LHCN-M2 (cell line): ENCODE data around the gene USO1. TPM values are rescaled to one million over a fixed set of nuclear protein-coding genes. Genes with fewer than 3 reads are reported as not detected.
"Not testable (repeated sequence)": the region's sequence is repeated elsewhere in the genome, so short reads cannot be mapped to it uniquely, and the experiment has no call there.

Source experiments
- DNase-seq: peaks from one replicate; pipeline ENCODE4 v3.0.0-alpha.2; 2012; ENCODE audit warnings: low read depth
- polyA plus RNA-seq: library from polyadenylated mRNA; unstranded; fragments of >200 nt; gene quantifications from one replicate; pipeline ENCODE4 v1.2.1, GENCODE V29; 2012; ENCODE audit warnings: missing spikeins
- total RNA-seq: library from RNA; depleted of rRNA; stranded (reverse); fragments of >200 nt; gene quantifications from 2 replicates; pipeline ENCODE4 v1.2.3, GENCODE V29; 2014; rRNA removed

USO1 gene
- 81.7 and 94.9 TPM in 2 replicates for total RNA-seq
- 22.9 TPM for polyA plus RNA-seq

DNA sequence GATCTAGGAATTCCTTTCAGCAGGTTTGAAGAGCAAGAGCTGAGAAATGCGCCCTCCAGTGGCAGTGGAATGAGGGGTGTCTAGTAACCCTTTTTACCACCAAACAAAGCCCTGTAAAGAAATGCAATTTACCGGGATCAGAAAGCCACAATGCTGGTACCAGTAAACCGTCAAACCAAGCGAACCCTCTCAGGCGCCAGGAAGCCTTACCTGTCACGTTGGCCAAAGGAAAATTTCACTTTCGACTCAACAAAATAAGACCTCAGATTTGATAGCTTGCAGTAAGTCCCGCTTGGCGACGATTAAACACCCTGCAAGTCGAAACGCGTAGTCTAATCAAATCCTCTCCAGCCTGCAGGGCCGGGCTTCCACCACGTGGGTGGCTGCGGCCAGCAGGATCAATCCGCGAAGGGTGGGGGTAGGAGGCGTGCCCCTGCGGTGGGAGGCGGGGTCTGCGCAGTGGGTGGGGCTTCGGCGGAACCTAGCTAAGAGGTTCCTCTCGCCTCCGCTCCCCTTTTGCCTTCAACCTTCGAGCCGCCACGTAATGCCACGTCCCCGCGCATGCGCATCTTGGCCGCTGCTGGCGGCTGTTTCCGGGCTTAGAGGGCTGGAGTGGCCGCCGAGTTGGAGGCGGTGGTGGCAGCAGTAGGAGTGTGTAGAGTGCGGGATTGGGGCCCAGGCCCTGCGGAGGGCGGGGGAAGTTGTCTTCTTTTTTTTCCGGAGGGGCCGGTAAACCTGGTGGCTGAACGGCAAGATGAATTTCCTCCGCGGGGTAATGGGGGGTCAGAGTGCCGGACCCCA, at the start of gene USO1:
TSS of gene USO1 (plus strand) at position 512 of the 801 bp plus-strand sequence. CDS start at position 755, 243 bp downstream.
- peak; percentile 97 for DNase-seq

GRCh38 chr4:75675004-75675531, 49.3 kb upstream of the USO1 start:
- DNase-seq, result no peak

DNA sequence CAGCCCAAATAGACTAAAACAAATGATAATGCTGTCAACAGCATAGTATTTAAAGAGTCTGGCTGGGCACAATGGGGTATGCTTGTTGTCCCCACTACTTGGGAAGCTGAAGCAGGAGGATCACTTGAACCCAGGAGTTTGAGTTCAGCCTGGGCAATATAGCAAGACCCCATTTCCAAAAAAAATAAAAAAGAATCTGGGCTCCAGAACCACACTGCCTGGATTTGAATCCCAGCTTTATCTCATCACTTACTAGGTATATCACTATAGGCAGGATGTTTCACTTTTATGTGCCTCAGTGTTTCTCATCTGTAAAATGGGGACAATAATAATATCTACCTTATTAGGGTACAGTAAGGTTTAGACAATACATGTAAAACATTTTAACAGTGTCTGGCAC, 45.9 kb upstream of the USO1 start:
- DNase-seq, result no peak

GRCh38 chr4:75678965-75679364, 45.4 kb upstream of the USO1 start:
- peak; percentile 12 for DNase-seq

GRCh38 chr4:75679876-75680575, 44.4 kb upstream of the USO1 start:
- DNase-seq, result no peak

- DNase-seq, result no peak
Measured at GRCh38 chr4:75683482-75684155, 40.8 kb upstream of the USO1 start.

DNA sequence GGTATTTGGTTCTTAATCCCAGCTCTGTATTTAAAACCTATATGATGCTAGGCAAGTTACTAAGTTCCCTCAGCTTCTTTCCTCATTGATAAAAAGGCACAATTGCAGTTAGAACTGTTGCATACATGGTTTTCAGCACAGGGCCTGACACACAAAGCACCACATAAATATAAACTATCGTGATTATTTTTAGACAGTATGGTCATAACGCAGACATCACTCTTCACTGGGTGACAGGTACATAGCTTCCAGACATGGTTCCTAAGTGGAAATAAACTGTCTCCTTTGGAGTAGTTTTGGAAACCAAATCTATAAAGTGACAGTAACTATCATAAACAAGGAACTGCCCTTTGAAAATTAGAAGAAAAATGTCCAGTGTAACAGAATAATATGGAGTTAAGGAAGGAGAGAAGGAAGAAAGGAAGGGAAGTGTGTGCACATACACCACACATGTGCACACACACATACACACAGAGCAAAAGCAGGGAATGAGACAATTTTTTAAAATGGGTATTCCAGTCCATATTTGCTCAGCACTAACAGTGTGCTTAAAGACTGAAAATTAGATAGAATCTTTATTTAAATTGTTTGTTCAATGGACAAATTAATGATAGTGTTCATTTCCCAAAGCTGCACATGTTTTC, 38.7 kb upstream of the USO1 start:
- DNase-seq, result no peak

DNA sequence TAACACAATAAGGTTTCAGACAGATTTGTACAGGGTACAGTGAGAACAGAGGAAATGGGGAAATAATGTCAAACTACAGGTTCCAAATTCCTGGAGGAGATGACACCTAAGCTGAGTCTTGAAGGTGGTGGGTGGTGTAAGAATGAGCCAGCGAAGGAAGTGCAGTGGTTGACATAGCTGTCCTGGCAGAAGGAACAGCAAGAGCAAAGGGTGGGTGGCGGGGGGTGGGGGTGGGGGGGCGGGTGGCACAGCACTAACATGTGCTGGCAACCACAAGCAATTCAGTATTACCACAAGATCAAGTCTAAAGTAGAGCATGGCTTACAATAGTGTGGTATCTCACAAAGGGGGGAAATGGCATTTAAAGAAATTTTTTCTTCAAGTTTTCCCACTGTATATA, 38.0 kb upstream of the USO1 start:
- peak; percentile 12 for DNase-seq

DNA sequence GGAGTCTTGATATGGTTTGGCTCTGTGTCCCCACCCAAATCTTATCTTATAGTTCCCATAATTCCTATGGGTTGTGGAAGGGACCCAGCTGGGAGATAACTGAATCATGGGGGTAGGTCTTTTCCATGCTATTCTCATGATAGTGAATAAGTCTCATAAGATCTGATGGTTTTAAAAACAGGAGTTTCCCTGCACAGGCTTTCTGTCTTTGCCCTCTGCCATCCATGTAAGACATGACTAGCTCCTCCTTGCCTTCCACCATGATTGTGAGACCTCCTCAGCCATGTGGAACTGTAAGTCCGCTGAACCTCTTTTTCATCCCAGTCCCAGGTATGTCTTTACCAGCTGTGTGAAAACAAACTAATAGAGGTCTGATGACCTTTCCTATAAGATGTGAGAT, 37.3 kb upstream of the USO1 start:
- not testable (repeated sequence) for DNase-seq

- not testable (repeated sequence) for DNase-seq
Measured at GRCh38 chr4:75692066-75692465, 32.3 kb upstream of the USO1 start.

DNA sequence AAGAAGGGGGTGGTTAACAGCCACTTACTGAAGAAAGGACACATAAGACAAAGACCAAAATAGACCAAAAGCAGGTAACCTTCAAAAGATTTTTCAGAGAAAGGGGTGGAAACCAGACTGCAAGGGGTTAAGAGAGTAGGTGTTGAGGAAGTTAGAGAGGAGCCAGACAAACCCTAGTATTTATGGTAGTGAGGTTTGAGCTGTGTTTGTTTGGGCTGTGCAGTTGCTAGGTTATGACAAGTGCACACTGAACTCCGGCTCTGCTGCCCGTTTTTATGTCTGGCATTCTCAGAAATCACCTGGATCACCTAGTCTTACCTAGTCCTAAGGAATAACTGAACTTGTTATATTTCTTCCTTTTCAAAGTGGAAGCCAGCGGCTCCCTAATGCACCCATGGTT, 28.3 kb upstream of the USO1 start:
- DNase-seq, result no peak

- peak; percentile 11 for DNase-seq
Measured at GRCh38 chr4:75696581-75696980, 27.8 kb upstream of the USO1 start.

- no peak for DNase-seq
Measured at GRCh38 chr4:75698162-75698962, 26.0 kb upstream of the USO1 start.

DNA sequence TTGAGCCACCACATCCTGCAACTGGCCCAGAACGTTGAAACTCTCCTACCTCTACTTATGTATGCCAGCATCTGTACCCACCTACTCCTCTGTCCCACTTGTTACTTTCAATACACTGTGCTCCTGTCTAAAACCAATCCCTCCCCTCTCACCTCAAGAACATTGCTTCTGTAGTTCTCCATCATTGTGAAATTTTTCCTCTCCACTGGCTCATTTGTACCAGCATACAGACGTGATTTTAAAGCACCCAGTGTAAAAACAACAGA, 25.5 kb upstream of the USO1 start:
- DNase-seq, result no peak

- no peak for DNase-seq
Measured at GRCh38 chr4:75699299-75699698, 25.1 kb upstream of the USO1 start.

DNA sequence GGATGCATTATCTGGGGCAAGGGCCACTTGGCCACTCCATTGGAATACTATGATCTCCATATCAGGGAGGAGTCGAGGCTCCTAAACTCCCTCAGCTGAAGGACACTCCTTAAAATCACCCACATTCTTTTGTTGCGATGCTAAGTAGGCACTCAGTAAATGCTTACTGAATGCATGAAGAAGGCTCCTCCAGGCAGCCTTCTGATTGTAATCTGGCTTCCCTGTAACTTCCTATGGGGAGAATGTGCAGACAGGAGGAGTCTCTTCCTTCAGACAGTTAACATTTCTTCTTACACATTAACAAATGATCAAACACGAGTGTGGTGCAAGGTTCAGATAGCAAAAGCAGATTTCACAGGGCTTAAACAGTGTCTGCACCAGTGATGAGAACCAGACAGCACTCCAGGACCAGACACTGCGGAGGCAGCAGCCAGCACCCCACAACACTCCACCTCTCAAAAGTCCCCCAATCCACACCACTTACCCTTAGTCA, 21.4 kb upstream of the USO1 start:
- no peak for DNase-seq

DNA sequence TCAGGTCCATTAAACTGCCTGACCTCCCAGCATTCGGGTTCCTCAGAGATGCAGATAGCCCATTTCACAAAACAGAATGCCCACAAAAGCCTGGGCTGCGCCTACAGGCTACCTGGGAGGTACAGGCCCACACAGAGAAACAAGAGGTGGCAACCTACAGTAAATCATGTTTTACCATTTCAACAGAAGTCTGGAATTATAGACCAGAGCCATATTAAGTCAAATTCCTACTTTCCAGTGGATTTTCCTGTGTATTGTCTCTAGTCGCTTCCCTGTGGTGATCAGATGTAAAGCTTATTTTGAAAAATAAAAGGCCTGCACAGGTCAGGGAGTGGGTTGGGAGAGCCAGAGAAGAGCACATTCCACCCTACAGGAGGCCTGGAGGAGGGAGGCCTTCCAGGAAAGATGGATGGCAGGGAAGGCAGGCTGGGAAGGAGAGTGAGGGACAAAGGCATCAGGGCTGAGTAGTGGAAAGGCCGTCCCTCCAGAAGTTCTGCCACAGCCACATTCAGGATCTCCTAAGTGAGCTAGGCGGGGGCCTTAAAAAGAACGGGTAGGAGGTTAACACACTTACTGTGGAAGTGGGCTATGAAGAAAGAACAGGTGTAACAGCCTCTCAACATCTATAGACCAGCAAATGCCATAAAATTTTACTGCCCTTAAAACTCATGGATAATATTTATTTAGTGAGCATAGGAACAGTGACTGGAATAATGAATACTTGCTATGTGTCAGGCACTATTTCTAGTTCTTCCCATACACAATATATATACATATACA, 19.0 kb upstream of the USO1 start:
- no peak for DNase-seq

- DNase-seq, result no peak
Measured at GRCh38 chr4:75708218-75708691, 16.1 kb upstream of the USO1 start.

GRCh38 chr4:75710246-75710645, 14.1 kb upstream of the USO1 start:
- DNase-seq, result no peak

DNA sequence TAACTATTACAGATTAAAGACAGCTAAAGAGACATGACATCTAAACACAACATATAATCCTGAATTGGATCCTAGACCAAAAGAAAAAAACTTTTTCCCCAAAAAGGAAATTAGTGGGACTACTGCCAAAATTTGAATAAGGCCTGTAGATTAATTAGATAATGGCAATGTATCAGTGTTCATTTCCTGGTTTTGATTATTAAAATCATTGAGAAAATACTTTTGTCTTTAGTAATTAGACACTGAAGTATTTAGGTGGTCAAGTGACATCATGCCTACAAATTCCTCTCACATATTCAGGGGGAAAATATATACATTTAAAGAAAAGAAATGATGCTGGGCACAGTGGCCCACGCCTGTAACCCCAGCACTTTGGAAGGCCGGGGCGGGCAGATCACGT, 10.4 kb upstream of the USO1 start:
- no peak for DNase-seq
